C4-2B (cell line): ENCODE data around the gene ZNF281.

Experiments
- CTCF ChIP-seq: fragments of 450-650 bp; conservative IDR thresholded peaks from 2 replicates; pipeline ENCODE4 v1.5.1; 2017; ENCODE audit warnings: mild to moderate bottlenecking
- ZFX ChIP-seq: fragments of 450-650 bp; IDR thresholded peaks from 2 replicates; pipeline ENCODE4 v1.6.1; 2017

- TF ChIP-seq CTCF (no peak), ZFX (no peak)
Observed at GRCh38 chr1:200443860-200444259, 34.0 kb upstream of the ZNF281 start.
